NOMO-1 (cell line): ENCODE results near the gene BCL7C.
"Not testable (repeated sequence)": the region's sequence is repeated elsewhere in the genome, so short reads cannot be mapped to it uniquely, and the experiment has no call there.

Source experiments
- DNase-seq, 2 experiments: peaks; one replicate each; lab custom pipeline; 2025; ENCODE audit not compliant: unreplicated experiment in 2 of 2; lab: John Stamatoyannopoulos, UW

The BCL7C gene

GRCh38 chr16:30870904-30871303 lies 23.0 kb downstream of the BCL7C start:
- DNase-seq: no peak

- no peak for DNase-seq
These were observed 26.1 kb downstream of the BCL7C start for GRCh38 chr16:30867747-30868146.

GRCh38 chr16:30866031-30866430 lies 27.8 kb downstream of the BCL7C start:
- no peak for DNase-seq

- not testable (repeated sequence) for DNase-seq
These were observed 30.7 kb downstream of the BCL7C start for GRCh38 chr16:30863178-30863577.

GRCh38 chr16:30860729-30861128 lies 33.1 kb downstream of the BCL7C start:
- not testable (repeated sequence) for DNase-seq

GRCh38 chr16:30858829-30859423 lies 35.0 kb downstream of the BCL7C start:
- DNase-seq: no peak

- no peak for DNase-seq
These were observed 35.8 kb downstream of the BCL7C start for GRCh38 chr16:30858111-30858495.

- DNase-seq: no peak
These were observed 40.1 kb downstream of the BCL7C start for GRCh38 chr16:30853758-30854157.

- no peak for DNase-seq
These were observed 43.6 kb downstream of the BCL7C start for GRCh38 chr16:30850246-30850645.

GRCh38 chr16:30846649-30847402 lies 47.1 kb downstream of the BCL7C start:
- DNase-seq: no peak

- peak; percentile 81 to 90 for DNase-seq
These were observed 49.0 kb downstream of the BCL7C start for GRCh38 chr16:30844671-30845449.

GRCh38 chr16:30844346-30844670 lies 49.6 kb downstream of the BCL7C start:
- no peak for DNase-seq

- no peak for DNase-seq
These were observed 50.4 kb downstream of the BCL7C start for GRCh38 chr16:30843501-30843900.

- DNase-seq: no peak
These were observed 50.9 kb downstream of the BCL7C start for GRCh38 chr16:30842971-30843370.

- no peak for DNase-seq
These were observed 52.5 kb downstream of the BCL7C start for GRCh38 chr16:30841332-30841731.

- no peak for DNase-seq
These were observed 53.3 kb downstream of the BCL7C start for GRCh38 chr16:30840611-30841010.

GRCh38 chr16:30839523-30840227 lies 54.2 kb downstream of the BCL7C start:
- DNase-seq: no peak

- no peak for DNase-seq
These were observed 54.9 kb downstream of the BCL7C start for GRCh38 chr16:30838876-30839471.

GRCh38 chr16:30837904-30838303 lies 56.0 kb downstream of the BCL7C start:
- DNase-seq: no peak
